BJ (cell line): ENCODE measurements around the gene MAGOHB. TPM values are rescaled to one million over a fixed set of nuclear protein-coding genes. Genes with fewer than 3 reads are reported as not detected.

Experiments used
- CTCF ChIA-PET: fragments of 350-600 bp; formaldehyde crosslinking; extraction: SDS; loops from one replicate; lab custom pipeline; 2021; ENCODE audit warnings: antibody characterized with exemption, inconsistent platforms; lab: Yijun Ruan, JAX
- POLR2A ChIA-PET: fragments of 300-600 bp; sonication (Branson Sonifier 250); formaldehyde crosslinking; extraction: SDS; loops from one replicate; lab custom pipeline; 2021; ENCODE audit warnings: antibody characterized with exemption; lab: Charles Lee
- DNase-seq: peaks from one replicate; pipeline ENCODE4 v3.0.0-alpha.2; 2011; ENCODE audit warnings: low read depth
- H3K27me3 ChIP-seq: 2 replicates; pipeline ENCODE4 v1.6.0; 2011; ENCODE audit warnings: low read length; ENCODE audit not compliant: control insufficient read depth, insufficient read depth
- H3K36me3 ChIP-seq: 2 replicates; pipeline ENCODE4 v1.5.1; 2011; ENCODE audit warnings: low read length; ENCODE audit not compliant: control insufficient read depth, insufficient read depth
- H3K4me3 ChIP-seq: 2 replicates; pipeline ENCODE4 v1.5.1; 2011; ENCODE audit warnings: low read depth, mild to moderate bottlenecking, control low read depth, low read length
- polyA plus RNA-seq: library from polyadenylated mRNA; depleted of rRNA; stranded (reverse); fragments of >200 nt; gene quantifications from 2 replicates; pipeline ENCODE4 v1.2.3, GENCODE V29; 2011
- TF ChIP-seq, protein P1 (sequence below): IDR thresholded peaks from 2 replicates; pipeline ENCODE4 v1.5.1; 2011; ENCODE audit warnings: low read depth, mild to moderate bottlenecking, control low read depth, inconsistent platforms, low read length, moderate library complexity; ENCODE audit not compliant: insufficient read depth

MAGOHB gene
- polyA plus RNA-seq, 1 experiment = 10.0 TPM

DNA sequence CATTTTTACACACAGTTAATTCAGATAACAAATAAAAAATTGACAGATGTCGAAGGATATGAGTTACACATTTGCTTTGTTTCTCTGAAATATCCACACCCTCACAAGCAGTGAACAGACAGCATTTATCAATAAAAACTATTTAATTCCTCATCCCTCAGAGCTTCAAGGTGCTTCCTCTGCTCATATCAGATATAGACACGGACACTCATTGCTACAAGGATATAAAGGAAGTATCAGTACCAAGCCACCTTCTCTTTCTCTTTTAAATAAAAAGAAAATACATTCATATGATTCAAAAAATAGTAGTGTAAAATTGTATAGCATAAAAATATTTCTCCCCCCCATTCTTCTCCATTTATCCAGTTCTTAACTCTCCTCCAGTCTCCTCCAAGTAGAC is 21.9 kb upstream of the MAGOHB start:
- no peaks in the 10 kb centered on the region for H3K27me3 ChIP-seq
- ChIA-PET CTCF (interaction anchor here (1.5 kb wide), 1 partner anchor 21 kb away, joined by 6 read pairs; the partner anchor contains the start of gene MAGOHB), POLR2A (interaction anchor here (0.5 kb wide), 1 partner anchor 1131 kb away, joined by 5 read pairs; no protein-coding TSS in a partner anchor)
- TF ChIP-seq, protein P1, sequence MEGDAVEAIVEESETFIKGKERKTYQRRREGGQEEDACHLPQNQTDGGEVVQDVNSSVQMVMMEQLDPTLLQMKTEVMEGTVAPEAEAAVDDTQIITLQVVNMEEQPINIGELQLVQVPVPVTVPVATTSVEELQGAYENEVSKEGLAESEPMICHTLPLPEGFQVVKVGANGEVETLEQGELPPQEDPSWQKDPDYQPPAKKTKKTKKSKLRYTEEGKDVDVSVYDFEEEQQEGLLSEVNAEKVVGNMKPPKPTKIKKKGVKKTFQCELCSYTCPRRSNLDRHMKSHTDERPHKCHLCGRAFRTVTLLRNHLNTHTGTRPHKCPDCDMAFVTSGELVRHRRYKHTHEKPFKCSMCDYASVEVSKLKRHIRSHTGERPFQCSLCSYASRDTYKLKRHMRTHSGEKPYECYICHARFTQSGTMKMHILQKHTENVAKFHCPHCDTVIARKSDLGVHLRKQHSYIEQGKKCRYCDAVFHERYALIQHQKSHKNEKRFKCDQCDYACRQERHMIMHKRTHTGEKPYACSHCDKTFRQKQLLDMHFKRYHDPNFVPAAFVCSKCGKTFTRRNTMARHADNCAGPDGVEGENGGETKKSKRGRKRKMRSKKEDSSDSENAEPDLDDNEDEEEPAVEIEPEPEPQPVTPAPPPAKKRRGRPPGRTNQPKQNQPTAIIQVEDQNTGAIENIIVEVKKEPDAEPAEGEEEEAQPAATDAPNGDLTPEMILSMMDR = no peak
- no peak overlapping the region for H3K4me3 ChIP-seq
- no peak for DNase-seq
- H3K36me3 ChIP-seq = no peaks in the 10 kb centered on the region

DNA sequence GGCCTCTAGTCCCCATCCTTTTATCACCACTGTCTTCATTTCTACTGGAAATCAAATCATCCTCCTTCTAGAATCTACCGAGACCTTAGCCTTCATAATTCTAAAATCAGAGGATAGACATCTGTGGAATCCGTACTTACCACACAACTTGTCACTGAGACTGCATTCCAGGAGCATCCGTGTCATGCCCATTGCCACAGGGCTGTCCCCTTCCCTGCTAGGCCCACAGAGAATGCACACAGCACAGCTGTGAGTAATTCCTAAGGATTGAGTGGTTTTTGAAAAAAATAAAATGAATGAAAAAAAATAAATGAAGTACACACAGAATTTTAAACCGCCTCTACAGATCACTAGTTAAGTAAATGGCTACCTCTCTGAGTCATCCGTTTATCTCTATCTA is 21.0 kb upstream of the MAGOHB start:
- TF ChIP-seq, protein P1 = no peak
- POLR2A ChIA-PET = interaction anchor here (0.6 kb wide), 1 partner anchor 450 kb away, joined by 3 read pairs; no protein-coding TSS in a partner anchor
- Histone ChIP-seq H3K36me3 (no peaks in the 10 kb centered on the region), H3K27me3 (no peaks in the 10 kb centered on the region), H3K4me3 (no peak overlapping the region)
- DNase-seq = peak; percentile 68
- CTCF ChIA-PET = interaction anchor here (1.5 kb wide), 1 partner anchor 21 kb away, joined by 6 read pairs; the partner anchor contains the start of gene MAGOHB

DNA sequence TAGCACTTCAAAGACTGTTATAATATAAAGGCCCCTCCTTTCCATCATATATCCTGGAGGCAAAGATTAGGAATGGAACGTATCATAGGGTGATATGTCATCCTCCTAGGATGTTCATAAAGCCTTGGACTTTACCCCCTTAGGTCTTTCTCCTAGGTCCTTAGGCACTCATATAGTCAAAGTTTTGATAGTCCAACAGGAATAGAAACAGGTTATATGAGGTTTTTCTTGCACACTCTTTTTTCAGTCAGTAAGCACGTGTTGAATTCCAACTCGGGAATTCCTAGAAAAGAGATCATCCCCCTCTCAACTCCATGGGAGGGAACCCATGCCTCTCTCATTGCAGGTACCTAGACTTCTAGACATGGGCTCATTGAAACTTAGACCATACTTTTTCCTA is 20.1 kb upstream of the MAGOHB start:
- TF ChIP-seq, protein P1 = no peak
- POLR2A ChIA-PET = no interaction called here
- Histone ChIP-seq H3K4me3 (no peak overlapping the region), H3K36me3 (no peaks in the 10 kb centered on the region), H3K27me3 (no peaks in the 10 kb centered on the region)
- no peak for DNase-seq
- CTCF ChIA-PET = no interaction called here

DNA sequence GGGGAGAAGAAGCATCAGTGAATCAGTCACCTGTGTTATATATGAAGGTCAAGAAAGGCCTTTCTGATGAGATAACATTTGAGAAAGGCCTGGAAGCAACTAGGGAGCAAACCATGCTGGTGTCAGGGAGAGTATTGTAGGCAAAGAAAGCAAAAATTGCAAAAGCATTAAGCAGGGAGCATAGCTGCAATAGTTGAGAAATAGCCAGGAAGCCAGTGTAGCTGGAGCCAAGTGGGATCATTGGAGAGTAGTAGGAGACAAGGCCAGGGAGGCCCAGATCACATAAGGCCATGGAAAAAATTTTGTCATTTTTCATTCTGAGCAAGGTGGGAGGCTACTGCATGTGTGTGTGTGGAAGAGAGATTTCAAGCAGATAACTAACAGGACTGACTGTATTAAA is 18.8 kb upstream of the MAGOHB start:
- CTCF ChIA-PET = no interaction called here
- TF ChIP-seq, protein P1 = no peak
- H3K4me3 ChIP-seq = no peak overlapping the region
- POLR2A ChIA-PET = no interaction called here
- no peaks in the 10 kb centered on the region for H3K27me3 ChIP-seq
- no peaks in the 10 kb centered on the region for H3K36me3 ChIP-seq
- DNase-seq = no peak

DNA sequence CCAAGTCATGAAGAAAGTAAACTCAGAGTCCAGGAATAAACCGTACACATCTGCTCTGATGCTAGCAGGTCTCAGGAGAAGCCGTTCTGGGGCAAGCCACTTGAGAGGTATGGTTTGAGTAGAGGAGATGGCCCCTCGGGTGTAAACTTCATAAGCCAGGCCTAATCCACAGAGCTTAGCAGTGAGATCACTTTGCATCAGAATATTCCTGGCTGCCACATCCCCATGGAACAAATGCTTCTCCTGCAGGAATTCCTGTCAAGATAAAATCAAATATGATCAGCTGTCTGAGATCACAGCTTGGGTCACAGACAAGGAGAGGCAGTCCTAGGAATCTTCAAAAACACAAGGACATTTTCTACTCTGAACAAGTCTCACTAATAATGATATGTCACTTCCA is 11.2 kb upstream of the MAGOHB start:
- Histone ChIP-seq H3K27me3 (no peaks in the 10 kb centered on the region), H3K36me3 (no peaks in the 10 kb centered on the region), H3K4me3 (no peak overlapping the region)
- TF ChIP-seq, protein P1 = no peak
- ChIA-PET CTCF (interaction anchor here (0.6 to 1.0 kb wide), 2 partner anchors 134 to 434 kb away, joined by 3 read pairs; no protein-coding TSS in a partner anchor), POLR2A (no interaction called here)
- no peak for DNase-seq
